Measurements from ENCODE around the gene CDH20. TPM values are rescaled to one million over a fixed set of nuclear protein-coding genes. Genes with fewer than 3 reads are reported as not detected.

CDH20 gene
- total and polyA plus RNA-seq, 2 of the 4 experiments (the other 2 are of a cell fraction): not detected

DNA sequence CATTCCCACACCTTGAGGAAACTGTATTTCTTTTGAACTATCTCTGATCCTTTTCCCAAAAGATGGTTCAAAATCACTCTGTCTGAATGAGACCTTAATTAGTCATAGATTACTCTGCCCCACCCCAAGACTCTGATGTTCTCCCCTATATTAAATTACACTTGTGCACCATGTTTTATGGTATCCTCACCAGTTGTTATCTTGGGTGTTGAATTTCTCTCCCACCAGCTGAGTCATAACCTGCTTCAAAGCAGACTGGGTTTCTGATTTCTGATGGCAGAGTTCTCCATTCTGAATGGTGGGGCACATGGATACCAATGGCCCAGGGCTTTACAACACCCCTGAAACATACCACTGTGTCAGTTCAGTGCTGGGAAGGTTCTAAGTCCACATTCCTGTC lies 15.0 kb downstream of the CDH20 start:
- H4K8ac ChIP-seq (ENCODE audit: low read depth in 2 of 2, low read length in 2 of 2): no peak overlapping the region
- H3K4me1 ChIP-seq (ENCODE audit: control insufficient read depth, insufficient read depth, low read length): no peaks in the 10 kb centered on the region
- H3K56ac ChIP-seq (ENCODE audit: extremely low read depth, insufficient read depth, low read length): no peak overlapping the region
- no peak overlapping the region for H2BK5ac ChIP-seq (ENCODE audit: low read depth, low read length, poor library complexity, severe bottlenecking)
- H2BK120ac ChIP-seq (ENCODE audit: low read depth, low read length): no peak overlapping the region
- H3K4me2 ChIP-seq (ENCODE audit: low read depth, low read length): no peak overlapping the region
- no peak overlapping the region for H2AK9ac ChIP-seq (replicated peaks; ENCODE audit: low read depth, low read length, poor library complexity)
- ChIA-PET POLR2A (ENCODE audit: unreplicated experiment) (no interaction called here), CTCF (no interaction called here)
- H2AFZ ChIP-seq (replicated peaks; ENCODE audit: low read length, poor library complexity): no peak overlapping the region
- H3K9me1 ChIP-seq (ENCODE audit: insufficient read depth, low read length): no peaks in the 10 kb centered on the region
- H3K9ac ChIP-seq (ENCODE audit: low read depth, low read length): no peak overlapping the region
- H2AK5ac ChIP-seq (ENCODE audit: low read depth, low read length): no peak overlapping the region
- H3K4ac ChIP-seq (ENCODE audit: low read depth, low read length): no peak overlapping the region
- dilution Hi-C loops (cut with HindIII; ENCODE audit: low sequenced_read_pairs, unreplicated experiment) (no loop called here), intact Hi-C loops (cut with micrococcal nuclease) (no loop called here), in situ Hi-C loops (cut with MboI; ENCODE audit: low sequenced_read_pairs) (no loop called here)
- no peak for DNase-seq
- H3K27me3 ChIP-seq (ENCODE audit: control insufficient read depth, insufficient read depth, low read length): no peaks in the 10 kb centered on the region
- no peak overlapping the region for H3K23ac ChIP-seq (ENCODE audit: low read depth, low read length)
- H4K5ac ChIP-seq (ENCODE audit: low read depth, low read length): no peak overlapping the region
- no peak for TF ChIP-seq CTCF (conservative IDR thresholded peaks at IDR 0.05; ENCODE audit: low read depth, low read length)
- no peak for TF ChIP-seq MAZ (IDR thresholded peaks at IDR 0.05; ENCODE audit: borderline replicate concordance, low read depth, low read length)
- no peak for TF ChIP-seq BHLHE40 (IDR thresholded peaks at IDR 0.05; ENCODE audit: low read depth, low read length)
- TF ChIP-seq CEBPB (IDR thresholded peaks at IDR 0.05; ENCODE audit: low read depth, low read length): no peak
- no peak for TF ChIP-seq CHD1 (IDR thresholded peaks at IDR 0.05; ENCODE audit: low read depth, low read length)
- TF ChIP-seq, protein P1, sequence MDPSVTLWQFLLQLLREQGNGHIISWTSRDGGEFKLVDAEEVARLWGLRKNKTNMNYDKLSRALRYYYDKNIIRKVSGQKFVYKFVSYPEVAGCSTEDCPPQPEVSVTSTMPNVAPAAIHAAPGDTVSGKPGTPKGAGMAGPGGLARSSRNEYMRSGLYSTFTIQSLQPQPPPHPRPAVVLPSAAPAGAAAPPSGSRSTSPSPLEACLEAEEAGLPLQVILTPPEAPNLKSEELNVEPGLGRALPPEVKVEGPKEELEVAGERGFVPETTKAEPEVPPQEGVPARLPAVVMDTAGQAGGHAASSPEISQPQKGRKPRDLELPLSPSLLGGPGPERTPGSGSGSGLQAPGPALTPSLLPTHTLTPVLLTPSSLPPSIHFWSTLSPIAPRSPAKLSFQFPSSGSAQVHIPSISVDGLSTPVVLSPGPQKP (IDR thresholded peaks at IDR 0.05; ENCODE audit: borderline replicate concordance, low read depth, low read length): no peak
- TF ChIP-seq, protein P2, sequence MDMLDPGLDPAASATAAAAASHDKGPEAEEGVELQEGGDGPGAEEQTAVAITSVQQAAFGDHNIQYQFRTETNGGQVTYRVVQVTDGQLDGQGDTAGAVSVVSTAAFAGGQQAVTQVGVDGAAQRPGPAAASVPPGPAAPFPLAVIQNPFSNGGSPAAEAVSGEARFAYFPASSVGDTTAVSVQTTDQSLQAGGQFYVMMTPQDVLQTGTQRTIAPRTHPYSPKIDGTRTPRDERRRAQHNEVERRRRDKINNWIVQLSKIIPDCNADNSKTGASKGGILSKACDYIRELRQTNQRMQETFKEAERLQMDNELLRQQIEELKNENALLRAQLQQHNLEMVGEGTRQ (IDR thresholded peaks at IDR 0.05; ENCODE audit: low read depth, low read length): no peak
- no peak for TF ChIP-seq RCOR1 (IDR thresholded peaks at IDR 0.05; ENCODE audit: insufficient replicate concordance, low read length)
- TF ChIP-seq NFE2L2 (IDR thresholded peaks at IDR 0.05; ENCODE audit: low read depth, low read length): no peak
- no peak for TF ChIP-seq RAD21 (IDR thresholded peaks at IDR 0.05; ENCODE audit: low read length)
- TF ChIP-seq RFX5 (IDR thresholded peaks at IDR 0.05; ENCODE audit: low read depth, low read length): no peak
- no peak for TF ChIP-seq POLR2A (IDR thresholded peaks at IDR 0.05; ENCODE audit: low read depth, low read length)
- no peak for TF ChIP-seq FOS (IDR thresholded peaks at IDR 0.05; ENCODE audit: low read depth, low read length)
- no peak for TF ChIP-seq SMC3 (IDR thresholded peaks at IDR 0.05; ENCODE audit: low read depth, low read length)
- no peak overlapping the region for H3K18ac ChIP-seq (ENCODE audit: low read depth, low read length)
- no peaks in the 10 kb centered on the region for H3K36me3 ChIP-seq (ENCODE audit: control insufficient read depth, insufficient read depth, low read length)
- H4K91ac ChIP-seq (ENCODE audit: insufficient read depth, low read depth, low read length): no peak overlapping the region
- H3K14ac ChIP-seq (replicated peaks; ENCODE audit: low read depth, low read length): no peak overlapping the region
- H3K9me3 ChIP-seq (ENCODE audit: control insufficient read depth, insufficient read depth, low read length): no peaks in the 10 kb centered on the region
- no peak overlapping the region for H2BK20ac ChIP-seq (ENCODE audit: low read depth, low read length)
- no TSS peak for BruUV-seq (replicated peaks)
- no peak overlapping the region for H3K4me3 ChIP-seq (ENCODE audit: insufficient read depth, low read depth, low read length)
- H4K20me1 ChIP-seq (ENCODE audit: insufficient read depth, low read length): no peaks in the 10 kb centered on the region
- ATAC-seq (ENCODE audit: low read depth): no peak
- H3K79me1 ChIP-seq (ENCODE audit: low read depth in 1 of 2, low read length in 2 of 2): no peaks in the 10 kb centered on the region
- H3K27ac ChIP-seq (ENCODE audit: insufficient read depth, low read length): no peak overlapping the region
- H2BK15ac ChIP-seq (ENCODE audit: low read depth, low read length): no peak overlapping the region
